Left hindlimb (tissue), 1 donor: ENCODE data around the gene TXN2.
A peak's percentile ranks its signal among the peaks of the same experiment; 100 is the strongest.
"Not testable (repeated sequence)": the region's sequence is repeated elsewhere in the genome, so short reads cannot be mapped to it uniquely, and the experiment has no call there.

Source experiments
- DNase-seq: peaks from one replicate; pipeline ENCODE4 v3.0.0-alpha.2; 2018

Gene TXN2

GRCh38 chr22:36425977-36426523 is 55.4 kb downstream of the TXN2 start:
- DNase-seq = no peak

- DNase-seq = no peak
Measured at GRCh38 chr22:36424901-36425579, 56.4 kb downstream of the TXN2 start.

- not testable (repeated sequence) for DNase-seq
Measured at GRCh38 chr22:36424466-36424865, 57.0 kb downstream of the TXN2 start.

- no peak for DNase-seq
Measured at GRCh38 chr22:36423461-36424404, 57.7 kb downstream of the TXN2 start.

GRCh38 chr22:36422287-36423014 is 59.0 kb downstream of the TXN2 start:
- DNase-seq = no peak

- DNase-seq = no peak
Measured at GRCh38 chr22:36419912-36420882, 61.2 kb downstream of the TXN2 start.

GRCh38 chr22:36419177-36419911 is 62.1 kb downstream of the TXN2 start:
- peak; percentile 43 for DNase-seq

- no peak for DNase-seq
Measured at GRCh38 chr22:36417281-36417686, 64.2 kb downstream of the TXN2 start.
